K562 (cell line): Measurements from ENCODE around the gene BAG5. TPM values are rescaled to one million over a fixed set of nuclear protein-coding genes. Genes with fewer than 3 reads are reported as not detected.

Source experiments
- ATAC-seq: fragments of 200-7000 bp; cut with Tn5 transposase; 3 replicates; pipeline ENCODE4 v1.9.1; 2020; ENCODE audit warnings: moderate library complexity
- BruUV-seq: library from RNA; stranded (reverse); fragments of 400-500 nt; replicated peaks from 2 replicates; lab custom pipeline; 2021; lab: Mats Ljungman, UMichigan
- CTCF ChIA-PET: fragments of 300-600 bp; formaldehyde crosslinking; extraction: SDS; loops from one replicate; lab custom pipeline; 2021; ENCODE audit warnings: low intra/inter-chr PET ratio; lab: Yijun Ruan, JAX
- POLR2A ChIA-PET: fragments of 300-600, 350-650 bp; sonication (Branson Sonifier 250); formaldehyde crosslinking; extraction: SDS; loops from one replicate; lab custom pipeline; 2021; ENCODE audit warnings: antibody characterized with exemption, inconsistent platforms; lab: Yijun Ruan, JAX
- DNase-seq, 4 experiments: peaks; one replicate each; pipeline versions ENCODE4 v3.0.0 to v3.0.0-alpha.2; 2011 to 2018; ENCODE audit warnings: low spot score in 3 of 4, mixed read lengths in 3 of 4; ENCODE audit errors: extremely low read depth in 1 of 4
- FAIRE-seq: peaks from 2 replicates; lab custom pipeline; 2011; peaks lifted over from hg19 to GRCh38; lab: Jason Lieb, UNC
- H2AFZ ChIP-seq: 2 replicates; pipeline ENCODE4 v1.6.0; 2011; ENCODE audit warnings: low read depth, low read length, control low read depth, inconsistent platforms
- H3K27ac ChIP-seq: fragments of 200-600 bp; 3 replicates; pipeline ENCODE4 v1.8.0; 2011; ENCODE audit warnings: low read depth, mild to moderate bottlenecking, control low read depth, inconsistent platforms, low read length, moderate library complexity, mixed read lengths; ENCODE audit errors: extremely low read depth
- H3K27me3 ChIP-seq, 2 experiments: fragments of 300-600 bp in 1 of 2; 2 replicates in 1 of 2; 3 replicates in 1 of 2; pipeline versions ENCODE4 v1.6.0 to v1.8.0; 2011; ENCODE audit warnings: inconsistent platforms in 2 of 2, low read length in 2 of 2, mild to moderate bottlenecking in 1 of 2, mixed read lengths in 1 of 2, moderate library complexity in 1 of 2; ENCODE audit not compliant: control insufficient read depth in 2 of 2, insufficient read depth in 2 of 2
- H3K36me3 ChIP-seq: fragments of 300-600 bp; 3 replicates; pipeline ENCODE4 v1.8.0; 2011; ENCODE audit warnings: mild to moderate bottlenecking, low read length, inconsistent platforms; ENCODE audit not compliant: control insufficient read depth, insufficient read depth
- H3K4me1 ChIP-seq, 2 experiments: fragments of 200-600 bp in 1 of 2; replicated peaks in 1 of 2; 2 replicates in 1 of 2; 3 replicates in 1 of 2; pipeline versions ENCODE4 v1.5.1 to v1.8.0; 2011; ENCODE audit warnings: inconsistent platforms in 2 of 2, low read length in 2 of 2, mild to moderate bottlenecking in 1 of 2, mixed read lengths in 1 of 2, moderate library complexity in 1 of 2; ENCODE audit not compliant: control insufficient read depth in 2 of 2, insufficient read depth in 2 of 2
- H3K4me2 ChIP-seq: 2 replicates; pipeline ENCODE4 v1.6.1; 2011; ENCODE audit warnings: low read length, control low read depth, inconsistent platforms, mixed read lengths; ENCODE audit not compliant: insufficient read depth
- H3K4me3 ChIP-seq: fragments of 200-600 bp; sonication (generic), shearing (Covaris generic); 2 replicates; pipeline ENCODE4 v1.5.1; 2016; ENCODE audit warnings: control low read depth, inconsistent platforms
- H3K79me2 ChIP-seq: fragments of 200-600 bp; 3 replicates; pipeline ENCODE4 v1.8.0; 2011; ENCODE audit warnings: low read length, inconsistent platforms; ENCODE audit not compliant: control insufficient read depth, insufficient read depth
- H3K9ac ChIP-seq, 2 experiments: 2 replicates each; pipeline versions ENCODE4 v1.6.0 to v1.6.1; 2011; ENCODE audit warnings: low read depth in 2 of 2, low read length in 2 of 2, control low read depth in 1 of 2, inconsistent platforms in 1 of 2, mild to moderate bottlenecking in 1 of 2, mixed read lengths in 1 of 2; ENCODE audit not compliant: insufficient read depth in 1 of 2
- H3K9me1 ChIP-seq: one replicate; pipeline ENCODE4 v1.6.0; 2011; ENCODE audit warnings: inconsistent platforms, mild to moderate bottlenecking, low read length, moderate library complexity; ENCODE audit not compliant: control insufficient read depth, insufficient read depth
- H3K9me3 ChIP-seq: replicated peaks from 2 replicates; pipeline ENCODE4 v1.5.1; 2011; ENCODE audit warnings: low read depth, low read length, inconsistent platforms; ENCODE audit not compliant: control insufficient read depth, insufficient read depth
- H4K20me1 ChIP-seq: replicated peaks from 2 replicates; pipeline ENCODE4 v1.6.1; 2011; ENCODE audit warnings: low read length, inconsistent platforms, mixed read lengths; ENCODE audit not compliant: control insufficient read depth, insufficient read depth
- PYGO2 ChIP-seq: fragments of 450-650 bp; IDR thresholded peaks from 2 replicates; pipeline ENCODE4 v1.6.1; 2016; ENCODE audit warnings: mild to moderate bottlenecking, missing genetic modification characterization, moderate library complexity, missing compliant biosample characterization
- WGBS: fragments of 100-300 bp; shearing (Covaris generic); methylation state at CpG from one replicate; pipeline ENCODE4 v1.1.6; 2016; ENCODE audit warnings: low coverage, mixed read lengths; ENCODE audit not compliant: insufficient coverage; ENCODE audit errors: missing lambda C conversion rate; 5-methylcytosine and 5-hydroxymethylcytosine counted together
- in situ Hi-C: fragments of 300-500 bp; cut with MboI; formaldehyde crosslinking; loops from 4 replicates; pipeline ENCODE4 v1.15.0; 2018; ENCODE audit warnings: inconsistent platforms, mixed read lengths
- intact Hi-C: fragments of 100-400 bp; cut with micrococcal nuclease; formaldehyde crosslinking; loops from 2 replicates; pipeline ENCODE4 v1.14.2; 2022
- polyA plus RNA-seq, 8 experiments: library from polyadenylated mRNA; depleted of rRNA in 4 of 8; stranded (reverse) in 5 of 8; unstranded in 3 of 8; fragments of >200 nt; fragmentation: Nextera tagmentation in 2 of 8; fragmentation: Illumina TruSeq in 1 of 8; extraction: Ambion mirVana in 2 of 8; extraction: Trizol in 1 of 8; gene quantifications; 2 replicates each; pipeline versions ENCODE4 v1.2.1 to v1.2.3, GENCODE V29; 2011 to 2014; ENCODE audit warnings: inconsistent platforms in 1 of 8, missing spikeins in 1 of 8
- total RNA-seq, 7 experiments: library from RNA; depleted of rRNA in 6 of 7; stranded (reverse); fragments of >200 nt in 6 of 7; fragmentation: Illumina TruSeq in 2 of 7; extraction: Trizol in 2 of 7; gene quantifications; 2 replicates each; pipeline versions ENCODE4 v1.2.1 to v1.2.3, GENCODE V29; 2011 to 2021; ENCODE audit warnings: low replicate concordance in 1 of 7
- TF ChIP-seq, protein P1 (sequence below): sonication (generic); formaldehyde crosslinking; IDR thresholded peaks from 2 replicates; pipeline ENCODE4 v1.9.0; 2022; ENCODE audit warnings: mild to moderate bottlenecking, missing genetic modification reagents

BAG5 gene
- total and polyA plus RNA-seq, 9 of the 15 experiments (the other 6 are each of a cell fraction or from before 2014, with no cell fraction given) = 7.9 to 21.4 (median 13.2) TPM

- intact Hi-C loops (loop anchor here (5.0 to 10.0 kb wide), 2 partner anchors 46 to 474 kb away; no protein-coding TSS in a partner anchor), in situ Hi-C loops (no loop called here)
- POLR2A ChIA-PET = interaction anchor here (0.9 kb wide), 1 partner anchor 13 kb away, joined by 4 read pairs; no protein-coding TSS in a partner anchor
- FAIRE-seq (no peak), DNase-seq (no peak), ATAC-seq (no peak)
- Histone ChIP-seq H3K9me3 (no peaks in the 10 kb centered on the region), H2AFZ (no peak overlapping the region), H3K4me2 (no peak overlapping the region), H3K79me2 (no peaks in the 10 kb centered on the region), H3K9me1 (no peaks in the 10 kb centered on the region), H3K27ac (no peak overlapping the region), H3K27me3 (no peaks in the 10 kb centered on the region), H3K36me3 (no peaks in the 10 kb centered on the region), H3K4me3 (no peak overlapping the region), H3K4me1 (peaks cover 0 to 69% of the 10 kb centered on the region in 2 experiments; a peak in 2 of 5 replicates), H3K9ac (no peak overlapping the region), H4K20me1 (peaks cover 7% of the 10 kb centered on the region)
- 43% methylated on average over 15 of the region's 27 CpGs for WGBS
- CTCF ChIA-PET = no interaction called here
- no peak for TF ChIP-seq PYGO2
- TF ChIP-seq, protein P1, sequence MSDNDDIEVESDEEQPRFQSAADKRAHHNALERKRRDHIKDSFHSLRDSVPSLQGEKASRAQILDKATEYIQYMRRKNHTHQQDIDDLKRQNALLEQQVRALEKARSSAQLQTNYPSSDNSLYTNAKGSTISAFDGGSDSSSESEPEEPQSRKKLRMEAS (CRISPR knock-in tag) = 0 out of 2 replicates have a peak, but pooled peaks have one; percentile 28
- no TSS peak for BruUV-seq
Measured at GRCh38 chr14:103548463-103549351, 13.8 kb downstream of the BAG5 start.
